Measurements from ENCODE around the gene APOE.
"Not testable (repeated sequence)": the region's sequence is repeated elsewhere in the genome, so short reads cannot be mapped to it uniquely, and the experiment has no call there.

APOE gene

GRCh38 chr19:44908074-44908835, 2.7 kb downstream of the APOE start:
- H3K27ac ChIP-seq (ENCODE audit: insufficient read depth, low read length, poor library complexity, severe bottlenecking): no peak overlapping the region
- H3K4me1 ChIP-seq (ENCODE audit: control insufficient read depth, insufficient read depth, low read length, poor library complexity, severe bottlenecking): no peaks in the 10 kb centered on the region
- no peak overlapping the region for H3K4me3 ChIP-seq (ENCODE audit: insufficient read depth, low read depth, low read length, poor library complexity, severe bottlenecking)

GRCh38 chr19:44908836-44909261, 3.3 kb downstream of the APOE start:
- DNase-seq: no peak
- Histone ChIP-seq H3K27me3 (replicated peaks; ENCODE audit: control insufficient read depth, insufficient read depth, low read length, poor library complexity, severe bottlenecking) (peaks cover 15% of the 10 kb centered on the region), H3K27ac (ENCODE audit: insufficient read depth, low read length, poor library complexity, severe bottlenecking) (no peak overlapping the region), H3K4me1 (ENCODE audit: control insufficient read depth, insufficient read depth, low read length, poor library complexity, severe bottlenecking) (no peaks in the 10 kb centered on the region), H3K4me3 (ENCODE audit: insufficient read depth, low read depth, low read length, poor library complexity, severe bottlenecking) (no peak overlapping the region), H3K9me3 (ENCODE audit: control insufficient read depth, low read length) (no peaks in the 10 kb centered on the region), H3K36me3 (ENCODE audit: control insufficient read depth, insufficient read depth, low read length) (no peaks in the 10 kb centered on the region)

More at GRCh38 chr19:44908074-44908835, 2.7 kb downstream of the APOE start:
- Histone ChIP-seq H3K9me3 (ENCODE audit: control insufficient read depth, low read length) (no peaks in the 10 kb centered on the region), H3K27me3 (replicated peaks; ENCODE audit: control insufficient read depth, insufficient read depth, low read length, poor library complexity, severe bottlenecking) (peaks cover 15% of the 10 kb centered on the region), H3K36me3 (ENCODE audit: control insufficient read depth, insufficient read depth, low read length) (no peaks in the 10 kb centered on the region)
- no peak for DNase-seq

GRCh38 chr19:44909775-44910174, 4.2 kb downstream of the APOE start:
- Histone ChIP-seq H3K4me1 (ENCODE audit: control insufficient read depth, insufficient read depth, low read length, poor library complexity, severe bottlenecking) (peaks cover 5% of the 10 kb centered on the region), H3K9me3 (ENCODE audit: control insufficient read depth, low read length) (no peaks in the 10 kb centered on the region), H3K36me3 (ENCODE audit: control insufficient read depth, insufficient read depth, low read length) (no peaks in the 10 kb centered on the region), H3K4me3 (ENCODE audit: insufficient read depth, low read depth, low read length, poor library complexity, severe bottlenecking) (no peak overlapping the region), H3K27me3 (replicated peaks; ENCODE audit: control insufficient read depth, insufficient read depth, low read length, poor library complexity, severe bottlenecking) (peaks cover 15% of the 10 kb centered on the region), H3K27ac (ENCODE audit: insufficient read depth, low read length, poor library complexity, severe bottlenecking) (no peak overlapping the region)
- no peak for DNase-seq

GRCh38 chr19:44911896-44912295, 6.3 kb downstream of the APOE start:
- H3K4me3 ChIP-seq (ENCODE audit: insufficient read depth, low read depth, low read length, poor library complexity, severe bottlenecking); H3K9me3 ChIP-seq (ENCODE audit: control insufficient read depth, low read length): not testable (repeated sequence)

GRCh38 chr19:44912854-44913253, 7.3 kb downstream of the APOE start:
- Histone ChIP-seq H3K9me3 (ENCODE audit: control insufficient read depth, low read length) (no peaks in the 10 kb centered on the region), H3K36me3 (ENCODE audit: control insufficient read depth, insufficient read depth, low read length) (no peaks in the 10 kb centered on the region), H3K27me3 (replicated peaks; ENCODE audit: control insufficient read depth, insufficient read depth, low read length, poor library complexity, severe bottlenecking) (no peaks in the 10 kb centered on the region), H3K4me3 (ENCODE audit: insufficient read depth, low read depth, low read length, poor library complexity, severe bottlenecking) (no peak overlapping the region), H3K4me1 (ENCODE audit: control insufficient read depth, insufficient read depth, low read length, poor library complexity, severe bottlenecking) (peaks cover 6% of the 10 kb centered on the region), H3K27ac (ENCODE audit: insufficient read depth, low read length, poor library complexity, severe bottlenecking) (no peak overlapping the region)
- DNase-seq: no peak

More at GRCh38 chr19:44911896-44912295, 6.3 kb downstream of the APOE start:
- not testable (repeated sequence) for H3K4me1 ChIP-seq (ENCODE audit: control insufficient read depth, insufficient read depth, low read length, poor library complexity, severe bottlenecking); H3K36me3 ChIP-seq (ENCODE audit: control insufficient read depth, insufficient read depth, low read length); H3K27ac ChIP-seq (ENCODE audit: insufficient read depth, low read length, poor library complexity, severe bottlenecking); H3K27me3 ChIP-seq (replicated peaks; ENCODE audit: control insufficient read depth, insufficient read depth, low read length, poor library complexity, severe bottlenecking); DNase-seq

GRCh38 chr19:44913512-44914432, 8.2 kb downstream of the APOE start:
- not testable (repeated sequence) for H3K4me3 ChIP-seq (ENCODE audit: insufficient read depth, low read depth, low read length, poor library complexity, severe bottlenecking); H3K4me1 ChIP-seq (ENCODE audit: control insufficient read depth, insufficient read depth, low read length, poor library complexity, severe bottlenecking); H3K27me3 ChIP-seq (replicated peaks; ENCODE audit: control insufficient read depth, insufficient read depth, low read length, poor library complexity, severe bottlenecking); H3K36me3 ChIP-seq (ENCODE audit: control insufficient read depth, insufficient read depth, low read length); H3K27ac ChIP-seq (ENCODE audit: insufficient read depth, low read length, poor library complexity, severe bottlenecking); DNase-seq; H3K9me3 ChIP-seq (ENCODE audit: control insufficient read depth, low read length)

GRCh38 chr19:44914433-44915206, 9.0 kb downstream of the APOE start, which contains the start of gene APOC1:
Gene APOC1 (plus strand): TSS chr19:44914608. CDS start chr19:44914892, 284 bp downstream.
- H3K27me3 ChIP-seq (replicated peaks; ENCODE audit: control insufficient read depth, insufficient read depth, low read length, poor library complexity, severe bottlenecking); H3K9me3 ChIP-seq (ENCODE audit: control insufficient read depth, low read length); H3K36me3 ChIP-seq (ENCODE audit: control insufficient read depth, insufficient read depth, low read length); H3K27ac ChIP-seq (ENCODE audit: insufficient read depth, low read length, poor library complexity, severe bottlenecking); H3K4me1 ChIP-seq (ENCODE audit: control insufficient read depth, insufficient read depth, low read length, poor library complexity, severe bottlenecking): not testable (repeated sequence)
- peak; percentile 55 to 66 (median 56) for DNase-seq
- H3K4me3 ChIP-seq (ENCODE audit: insufficient read depth, low read depth, low read length, poor library complexity, severe bottlenecking): peak within 1 kb of the TSS; percentile 58

GRCh38 chr19:44924243-44924725, 18.7 kb downstream of the APOE start:
- H3K4me1 ChIP-seq (ENCODE audit: control insufficient read depth, insufficient read depth, low read length, poor library complexity, severe bottlenecking): peaks cover 2% of the 10 kb centered on the region
- DNase-seq: no peak
- no peak overlapping the region for H3K27ac ChIP-seq (ENCODE audit: insufficient read depth, low read length, poor library complexity, severe bottlenecking)
- H3K27me3 ChIP-seq (replicated peaks; ENCODE audit: control insufficient read depth, insufficient read depth, low read length, poor library complexity, severe bottlenecking): no peaks in the 10 kb centered on the region
- no peaks in the 10 kb centered on the region for H3K36me3 ChIP-seq (ENCODE audit: control insufficient read depth, insufficient read depth, low read length)
- no peak overlapping the region for H3K4me3 ChIP-seq (ENCODE audit: insufficient read depth, low read depth, low read length, poor library complexity, severe bottlenecking)
- no peaks in the 10 kb centered on the region for H3K9me3 ChIP-seq (ENCODE audit: control insufficient read depth, low read length)

GRCh38 chr19:44925114-44925891, 19.7 kb downstream of the APOE start:
- Histone ChIP-seq H3K27ac (ENCODE audit: insufficient read depth, low read length, poor library complexity, severe bottlenecking) (no peak overlapping the region), H3K4me3 (ENCODE audit: insufficient read depth, low read depth, low read length, poor library complexity, severe bottlenecking) (no peak overlapping the region), H3K4me1 (ENCODE audit: control insufficient read depth, insufficient read depth, low read length, poor library complexity, severe bottlenecking) (peaks cover 2% of the 10 kb centered on the region), H3K27me3 (replicated peaks; ENCODE audit: control insufficient read depth, insufficient read depth, low read length, poor library complexity, severe bottlenecking) (no peaks in the 10 kb centered on the region), H3K9me3 (ENCODE audit: control insufficient read depth, low read length) (no peaks in the 10 kb centered on the region), H3K36me3 (ENCODE audit: control insufficient read depth, insufficient read depth, low read length) (no peaks in the 10 kb centered on the region)
- DNase-seq: no peak

Measured in effector memory CD4-positive, alpha-beta T cell (primary cell).